GM10847 (cell line): ENCODE data around the gene LEMD1.

Experiments
- POLR2A ChIP-seq: IDR thresholded peaks from 2 replicates; pipeline ENCODE4 v1.6.1; 2011; ENCODE audit not compliant: insufficient read length; ENCODE audit errors: extremely low read depth

LEMD1 gene

GRCh38 chr1:205339197-205339702 is 82.6 kb downstream of the LEMD1 start:
- no peak for TF ChIP-seq POLR2A

GRCh38 chr1:205338011-205338410 is 83.8 kb downstream of the LEMD1 start:
- TF ChIP-seq POLR2A: no peak

- TF ChIP-seq POLR2A: no peak
These were observed 84.4 kb downstream of the LEMD1 start for GRCh38 chr1:205337481-205337880.

- TF ChIP-seq POLR2A: no peak
These were observed 86.2 kb downstream of the LEMD1 start for GRCh38 chr1:205335692-205336091.

GRCh38 chr1:205332015-205332791 is 89.7 kb downstream of the LEMD1 start:
- TF ChIP-seq POLR2A: no peak
